ENCODE measurements around the gene PIGH. TPM values are rescaled to one million over a fixed set of nuclear protein-coding genes. Genes with fewer than 3 reads are reported as not detected.

The PIGH gene
- total and polyA plus RNA-seq, 11 donors, result 8.0 to 30.0 (median 11.4) TPM

DNA sequence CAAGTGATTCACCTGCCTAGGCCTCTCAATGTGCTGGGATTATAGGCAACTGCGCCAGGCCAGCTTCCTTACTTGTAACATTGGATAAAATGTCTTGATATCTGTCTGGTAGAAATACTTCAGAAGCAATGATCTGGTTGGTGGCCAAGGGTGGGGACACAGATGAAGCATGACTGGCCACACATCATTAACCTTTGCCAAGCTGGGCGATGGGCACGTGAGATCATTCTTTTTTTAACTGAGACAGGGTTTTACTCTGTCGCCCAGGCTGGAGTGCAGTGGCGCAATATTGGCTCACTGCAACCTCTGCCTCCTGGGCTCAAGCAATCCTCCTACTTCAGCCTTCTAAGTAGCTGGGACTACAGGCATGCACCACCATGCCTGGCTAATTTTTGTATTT, 35.8 kb downstream of the PIGH start:
- Histone ChIP-seq H3K4me3 (no peak overlapping the region), H3K27ac (no peak overlapping the region), H3K4me1 (no peaks in the 10 kb centered on the region), H3K36me3 (peaks cover 0 to 5% (median 0%) of the 10 kb centered on the region in 9 donors), H3K27me3 (no peaks in the 10 kb centered on the region), H3K9me3 (no peaks in the 10 kb centered on the region)
- intact Hi-C loops (cut with DNase I), result no loop called here
- ATAC-seq (no peak), DNase-seq (no peak)
- 79 to 90% (median 88%) methylated on average over 5 of the region's 5 CpGs for WGBS, 4 donors
- TF ChIP-seq POLR2A (IDR thresholded peaks at IDR 0.05), result no peak
- TF ChIP-seq, protein P1, sequence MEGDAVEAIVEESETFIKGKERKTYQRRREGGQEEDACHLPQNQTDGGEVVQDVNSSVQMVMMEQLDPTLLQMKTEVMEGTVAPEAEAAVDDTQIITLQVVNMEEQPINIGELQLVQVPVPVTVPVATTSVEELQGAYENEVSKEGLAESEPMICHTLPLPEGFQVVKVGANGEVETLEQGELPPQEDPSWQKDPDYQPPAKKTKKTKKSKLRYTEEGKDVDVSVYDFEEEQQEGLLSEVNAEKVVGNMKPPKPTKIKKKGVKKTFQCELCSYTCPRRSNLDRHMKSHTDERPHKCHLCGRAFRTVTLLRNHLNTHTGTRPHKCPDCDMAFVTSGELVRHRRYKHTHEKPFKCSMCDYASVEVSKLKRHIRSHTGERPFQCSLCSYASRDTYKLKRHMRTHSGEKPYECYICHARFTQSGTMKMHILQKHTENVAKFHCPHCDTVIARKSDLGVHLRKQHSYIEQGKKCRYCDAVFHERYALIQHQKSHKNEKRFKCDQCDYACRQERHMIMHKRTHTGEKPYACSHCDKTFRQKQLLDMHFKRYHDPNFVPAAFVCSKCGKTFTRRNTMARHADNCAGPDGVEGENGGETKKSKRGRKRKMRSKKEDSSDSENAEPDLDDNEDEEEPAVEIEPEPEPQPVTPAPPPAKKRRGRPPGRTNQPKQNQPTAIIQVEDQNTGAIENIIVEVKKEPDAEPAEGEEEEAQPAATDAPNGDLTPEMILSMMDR (IDR thresholded peaks at IDR 0.05), result no peak

DNA sequence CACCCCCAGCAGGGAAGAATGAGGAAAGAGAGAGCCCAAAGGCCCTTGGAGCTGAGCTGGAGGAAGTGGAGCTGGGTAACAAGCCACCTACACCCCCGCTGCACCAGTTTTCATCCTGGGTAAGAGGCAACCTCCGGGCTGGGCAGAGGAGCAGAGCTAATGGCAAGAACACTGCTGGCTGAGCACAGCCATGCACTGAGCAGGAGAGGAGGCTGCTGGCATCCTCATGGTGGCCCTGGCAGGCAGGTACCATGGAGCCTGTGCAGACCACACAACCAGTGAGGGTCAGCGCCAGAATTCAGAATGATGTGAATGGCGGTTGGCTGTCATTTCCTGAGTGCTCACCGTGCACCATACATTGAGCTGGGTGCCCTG, 37.3 kb downstream of the PIGH start:
- intact Hi-C loops (cut with DNase I), result no loop called here
- Histone ChIP-seq H3K27ac (no peak overlapping the region), H3K36me3 (peaks cover 0 to 5% (median 0%) of the 10 kb centered on the region in 9 donors), H3K4me1 (no peaks in the 10 kb centered on the region), H3K9me3 (no peaks in the 10 kb centered on the region), H3K27me3 (no peaks in the 10 kb centered on the region), H3K4me3 (no peak overlapping the region)
- DNase-seq, result no peak
- no peak for TF ChIP-seq POLR2A (IDR thresholded peaks at IDR 0.05)
- TF ChIP-seq, protein P1 (IDR thresholded peaks at IDR 0.05), result no peak
- 94 to 98% (median 94%) methylated on average over 5 of the region's 5 CpGs; no CpG with 5 or more reads in 1 of the 4 donors for WGBS, 4 donors
- no peak for ATAC-seq

DNA sequence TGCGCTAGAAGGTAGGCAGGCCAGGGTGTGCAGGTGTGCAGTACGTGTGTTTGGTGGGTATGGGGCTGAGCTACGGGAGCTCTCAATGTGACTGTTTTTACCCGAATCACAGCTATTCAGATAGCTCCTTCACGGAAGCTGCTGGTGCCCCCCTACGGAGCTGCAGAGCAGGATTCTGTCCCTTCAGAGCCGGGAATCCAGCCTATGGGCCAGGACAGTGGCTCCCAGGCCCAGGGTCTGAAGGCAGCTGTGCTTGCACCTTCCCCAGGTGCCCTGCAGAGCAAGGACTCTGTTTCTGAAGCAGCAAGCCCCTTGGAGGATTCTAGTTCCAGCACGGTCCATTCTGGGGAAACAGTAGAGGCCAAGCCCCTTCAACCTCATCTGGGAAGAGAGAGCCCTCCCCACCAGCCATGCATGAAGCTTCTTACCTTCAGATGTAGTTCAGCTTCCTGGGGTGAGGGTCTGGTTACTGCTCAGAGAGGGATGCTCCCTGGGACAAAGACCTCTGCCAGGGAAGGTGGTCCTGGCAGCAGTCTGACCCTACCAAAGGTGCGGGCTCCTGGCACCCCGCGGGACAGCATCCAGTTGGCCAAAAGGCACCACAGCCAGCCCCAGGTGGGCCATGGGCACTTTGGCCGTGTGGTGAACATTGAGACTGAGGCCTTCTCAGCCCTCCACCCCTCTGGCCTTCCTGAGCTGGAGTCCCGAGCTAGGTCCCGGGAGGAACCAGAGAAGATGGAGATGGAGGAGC, 37.9 kb downstream of the PIGH start:
- no peak for ATAC-seq
- no peaks in the 10 kb centered on the region for H3K4me1 ChIP-seq
- WGBS, 4 donors, result 83 to 93% (median 90%) methylated on average over 12 to 14 of the region's 14 CpGs

DNA sequence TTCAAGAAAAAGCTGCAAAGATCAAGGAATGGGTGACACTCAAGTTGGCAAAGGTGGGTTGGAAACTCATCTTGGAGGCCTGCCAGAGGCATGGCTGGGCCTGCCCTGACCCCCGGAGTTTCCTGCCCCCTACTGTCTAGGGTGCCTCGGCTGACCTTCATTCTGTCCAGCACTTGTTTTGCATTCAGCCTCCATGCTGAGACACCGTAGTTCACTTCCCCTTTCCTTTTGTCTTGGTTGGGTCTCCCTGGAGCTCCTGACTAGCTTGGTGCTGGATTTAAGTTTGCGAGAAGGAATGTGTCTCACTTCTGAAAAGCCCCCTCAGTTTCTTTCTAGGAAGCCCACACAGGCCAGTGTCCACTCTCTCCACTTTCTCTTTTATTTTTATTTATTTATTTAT, 40.4 kb downstream of the PIGH start:
- Histone ChIP-seq H3K4me1 (no peaks in the 10 kb centered on the region), H3K9me3 (no peaks in the 10 kb centered on the region), H3K27ac (no peak overlapping the region), H3K36me3 (peaks cover 0 to 5% (median 0%) of the 10 kb centered on the region in 9 donors), H3K4me3 (no peak overlapping the region), H3K27me3 (no peaks in the 10 kb centered on the region)
- WGBS, 4 donors, result 51 to 70% (median 58%) methylated on average over 4 of the region's 4 CpGs
- ATAC-seq (no peak), DNase-seq (no peak)
- no peak for TF ChIP-seq POLR2A (IDR thresholded peaks at IDR 0.05)
- TF ChIP-seq, protein P1 (IDR thresholded peaks at IDR 0.05), result no peak
- intact Hi-C loops (cut with DNase I), result no loop called here

More for the DNA sequence above, 37.9 kb downstream of the PIGH start:
- H3K27ac ChIP-seq, result no peak overlapping the region
- TF ChIP-seq, protein P1 (IDR thresholded peaks at IDR 0.05), result no peak
- TF ChIP-seq POLR2A (IDR thresholded peaks at IDR 0.05), result no peak
- intact Hi-C loops (cut with DNase I), result no loop called here
- no peak overlapping the region for H3K4me3 ChIP-seq
- no peak for DNase-seq
- H3K9me3 ChIP-seq, result no peaks in the 10 kb centered on the region
- H3K27me3 ChIP-seq, result no peaks in the 10 kb centered on the region
- peaks cover 0 to 5% (median 0%) of the 10 kb centered on the region in 9 donors for H3K36me3 ChIP-seq
